A549 (cell line): ENCODE data around the gene EP400. TPM values are rescaled to one million over a fixed set of nuclear protein-coding genes. Genes with fewer than 3 reads are reported as not detected.
A peak's percentile ranks its signal among the peaks of the same experiment; 100 is the strongest.

Experiments used
- ATAC-seq, 2 experiments: fragments of 200-7000 bp in 1 of 2; fragments of >200 bp in 1 of 2; cut with Nextera tagmentation in 1 of 2; cut with Tn5 transposase in 1 of 2; 3 replicates each; pipeline versions ENCODE4 v1.8.0 to v1.9.1; 2018 to 2020; ENCODE audit warnings: mild to moderate bottlenecking in 1 of 2, moderate library complexity in 1 of 2
- CTCF ChIA-PET: fragments of 300-600 bp; sonication (Branson Sonifier 250); formaldehyde crosslinking; extraction: SDS; loops from one replicate; lab custom pipeline; 2021; ENCODE audit warnings: antibody characterized with exemption, inconsistent platforms; lab: Yijun Ruan, JAX
- POLR2A ChIA-PET: fragments of 350-600 bp; formaldehyde crosslinking; extraction: SDS; loops from one replicate; lab custom pipeline; 2021; ENCODE audit warnings: antibody characterized with exemption, inconsistent platforms; lab: Yijun Ruan, JAX
- DNase-seq, 2 experiments: peaks; one replicate each; pipeline versions ENCODE4 v3.0.0 to v3.0.0-alpha.2; 2011 to 2016; ENCODE audit warnings: low read depth in 1 of 2, low spot score in 1 of 2
- FAIRE-seq: peaks from 2 replicates; lab custom pipeline; 2011; peaks lifted over from hg19 to GRCh38; lab: Jason Lieb, UNC
- H3K27ac ChIP-seq, 2 experiments: fragments of >200 bp; sonication (Bioruptor Twin); formaldehyde crosslinking; 3 replicates each; pipeline ENCODE4 v1.5.1; 2016 to 2017
- H3K4me1 ChIP-seq: fragments of >200 bp; sonication (Bioruptor Twin); formaldehyde crosslinking; 3 replicates; pipeline ENCODE4 v1.6.1; 2016
- H3K4me2 ChIP-seq: fragments of >200 bp; sonication (Bioruptor Twin); formaldehyde crosslinking; 3 replicates; pipeline ENCODE4 v1.6.1; 2016
- H3K4me3 ChIP-seq: fragments of >200 bp; sonication (Bioruptor Twin); formaldehyde crosslinking; 3 replicates; pipeline ENCODE4 v1.5.1; 2016
- H3K9me3 ChIP-seq: fragments of >200 bp; sonication (Bioruptor Twin); formaldehyde crosslinking; 3 replicates; pipeline ENCODE4 v1.6.1; 2016
- BCL3 ChIP-seq: fragments of >200 bp; sonication (Bioruptor Twin); formaldehyde crosslinking; IDR thresholded peaks from 3 replicates; pipeline ENCODE4 v1.6.1; 2016
- BHLHE40 ChIP-seq: IDR thresholded peaks from 2 replicates; pipeline ENCODE4 v1.6.1; 2012; ENCODE audit warnings: low read depth, low read length, inconsistent platforms
- CBX8 ChIP-seq: fragments of 200-600 bp; sonication (generic); IDR thresholded peaks from 2 replicates; pipeline ENCODE4 v1.6.1; 2016
- EHF ChIP-seq: fragments of 250-450 bp; sonication (Bioruptor Pico); IDR thresholded peaks from 2 replicates; pipeline ENCODE4 v1.5.0; 2020; ENCODE audit warnings: mild to moderate bottlenecking
- EHMT2 ChIP-seq: fragments of 200-600 bp; sonication (generic); IDR thresholded peaks from 2 replicates; pipeline ENCODE4 v1.6.1; 2016; ENCODE audit warnings: antibody characterized with exemption, low read depth, mild to moderate bottlenecking, moderate library complexity
- EP300 ChIP-seq, 2 experiments: fragments of >200 bp; sonication (Bioruptor Twin); formaldehyde crosslinking; IDR thresholded peaks; 2 replicates in 1 of 2; 3 replicates in 1 of 2; pipeline ENCODE4 v1.6.1; 2016 to 2017
- ESRRA ChIP-seq: fragments of 150-350 bp; IDR thresholded peaks from 2 replicates; pipeline ENCODE4 v1.6.1; 2014; ENCODE audit warnings: mild to moderate bottlenecking, low read length, borderline replicate concordance
- FOSB ChIP-seq: fragments of 250-450 bp; sonication (Bioruptor Pico); IDR thresholded peaks from 2 replicates; pipeline ENCODE4 v1.5.0; 2020; ENCODE audit warnings: mild to moderate bottlenecking, moderate library complexity
- FOSL2 ChIP-seq, 2 experiments: fragments of 450-650 bp in 1 of 2; fragments of >200 bp in 1 of 2; sonication (Bioruptor Twin) in 1 of 2; formaldehyde crosslinking; IDR thresholded peaks; 2 replicates each; pipeline versions ENCODE4 v1.5.0 to v1.6.1; 2016 to 2020; ENCODE audit warnings: mild to moderate bottlenecking in 1 of 2, moderate library complexity in 1 of 2
- FOXS1 ChIP-seq: fragments of 250-450 bp; sonication (Bioruptor Pico); IDR thresholded peaks from 2 replicates; pipeline ENCODE4 v1.5.0; 2020; ENCODE audit warnings: mild to moderate bottlenecking, moderate library complexity
- GATA3 ChIP-seq: IDR thresholded peaks from 2 replicates; pipeline ENCODE4 v1.6.1; 2012; ENCODE audit warnings: borderline replicate concordance
- HES2 ChIP-seq: fragments of >200 bp; sonication (Bioruptor Twin); formaldehyde crosslinking; IDR thresholded peaks from 2 replicates; pipeline ENCODE4 v1.6.1; 2016
- HMGXB4 ChIP-seq: fragments of 250-450 bp; sonication (Bioruptor Pico); IDR thresholded peaks from 2 replicates; pipeline ENCODE4 v1.5.0; 2021; ENCODE audit warnings: mild to moderate bottlenecking, moderate library complexity, borderline replicate concordance
- HOXB13 ChIP-seq: fragments of 250-450 bp; sonication (Bioruptor Pico); IDR thresholded peaks from 2 replicates; pipeline ENCODE4 v1.5.0; 2020; ENCODE audit warnings: low read depth, mild to moderate bottlenecking, moderate library complexity
- JUN ChIP-seq, 2 experiments: fragments of >200 bp; sonication (Bioruptor Twin); formaldehyde crosslinking; IDR thresholded peaks; 2 replicates in 1 of 2; 3 replicates in 1 of 2; pipeline ENCODE4 v1.6.1; 2016 to 2017
- JUNB ChIP-seq: fragments of >200 bp; sonication (Bioruptor Twin); formaldehyde crosslinking; IDR thresholded peaks from 2 replicates; pipeline ENCODE4 v1.6.1; 2016
- MAFK ChIP-seq: fragments of 450-650 bp; IDR thresholded peaks from 2 replicates; pipeline ENCODE4 v1.6.1; 2014; ENCODE audit not compliant: partially characterized antibody
- NFE2L2 ChIP-seq: fragments of 150-350 bp; conservative IDR thresholded peaks from 2 replicates; pipeline ENCODE4 v1.6.1; 2014; ENCODE audit warnings: low read length
- NR3C1 ChIP-seq: fragments of >200 bp; sonication (Bioruptor Twin); formaldehyde crosslinking; IDR thresholded peaks from 3 replicates; pipeline ENCODE4 v1.6.1; 2017
- PBX3 ChIP-seq: IDR thresholded peaks from 2 replicates; pipeline ENCODE4 v1.6.1; 2012
- PHF8 ChIP-seq: fragments of 200-600 bp; sonication (generic); IDR thresholded peaks from 2 replicates; pipeline ENCODE4 v1.6.1; 2016; ENCODE audit warnings: low read depth, mild to moderate bottlenecking, antibody characterized with exemption, moderate library complexity, borderline replicate concordance
- REST ChIP-seq: fragments of 200-600 bp; sonication (generic); IDR thresholded peaks from 2 replicates; pipeline ENCODE4 v1.6.1; 2016; ENCODE audit warnings: antibody characterized with exemption, mild to moderate bottlenecking, moderate library complexity
- RFX5 ChIP-seq: fragments of 450-650 bp; IDR thresholded peaks from 2 replicates; pipeline ENCODE4 v1.7.1; 2014; ENCODE audit warnings: antibody characterized with exemption, mild to moderate bottlenecking, moderate library complexity
- RNF2 ChIP-seq: fragments of 200-600 bp; sonication (generic); IDR thresholded peaks from 2 replicates; pipeline ENCODE4 v1.6.1; 2016; ENCODE audit warnings: low read depth, mild to moderate bottlenecking, antibody characterized with exemption, moderate library complexity, borderline replicate concordance
- TP53 ChIP-seq: fragments of 250-450 bp; sonication (Bioruptor Pico); IDR thresholded peaks from 2 replicates; pipeline ENCODE4 v1.5.0; 2021; ENCODE audit warnings: mild to moderate bottlenecking, moderate library complexity
- ZFP36 ChIP-seq: fragments of 450-650 bp; IDR thresholded peaks from 2 replicates; pipeline ENCODE4 v1.6.1; 2014; ENCODE audit warnings: borderline replicate concordance; ENCODE audit not compliant: partially characterized antibody
- WGBS: methylation state at CpG from one replicate; pipeline ENCODE4 v1.1.6; 2017; ENCODE audit errors: missing lambda C conversion rate; 5-methylcytosine and 5-hydroxymethylcytosine counted together
- polyA plus RNA-seq, 4 experiments: library from polyadenylated mRNA; depleted of rRNA in 3 of 4; stranded (reverse); fragments of >200 nt; fragmentation: RNase III in 1 of 4; extraction: RNeasy Plus Mini Kit Qiagen cat#74134 plus additional on column Dnase treatment in 1 of 4; gene quantifications; 2 replicates in 3 of 4; 3 replicates in 1 of 4; pipeline ENCODE4 v1.2.3, GENCODE V29; 2011 to 2017

Gene EP400
- polyA plus RNA-seq, 2 of the 4 experiments (the other 2 are of a cell fraction): 9.7 to 15.2 TPM

- H3K4me3 ChIP-seq: no peak overlapping the region
- no peaks in the 10 kb centered on the region for H3K9me3 ChIP-seq
- FAIRE-seq (no peak), DNase-seq (no peak), ATAC-seq (peak in 1 of 2 experiments; percentile 28; a peak in 1 of 6 replicates)
- H3K27ac ChIP-seq: no peak overlapping the region
- H3K4me1 ChIP-seq: no peaks in the 10 kb centered on the region; the same call in 2 of the 3 replicates
- no peak overlapping the region for H3K4me2 ChIP-seq
- TF ChIP-seq BHLHE40 (no peak), CBX8 (no peak), BCL3 (no peak), REST (no peak), HMGXB4 (CRISPR knock-in tag) (no peak), GATA3 (no peak), PHF8 (no peak), FOSB (CRISPR knock-in tag) (no peak), ZFP36 (no peak), EHMT2 (no peak), JUNB (no peak), FOSL2 (IDR thresholded peaks at IDR 0.05) (no peak), FOSL2 (CRISPR knock-in tag; IDR thresholded peaks at IDR 0.05) (no peak), ESRRA (no peak), NR3C1 (no peak), HOXB13 (CRISPR knock-in tag) (no peak)
- 87% methylated on average over 10 of the region's 20 CpGs for WGBS
- CTCF ChIA-PET: interaction anchor here (0.7 to 1.8 kb wide), 4 partner anchors 54 to 82 kb away, joined by 4 to 5 read pairs (median 4); no protein-coding TSS in a partner anchor
- POLR2A ChIA-PET: no interaction called here
Measured at GRCh38 chr12:131918311-131919050, 31.3 kb upstream of the EP400 start.

- ATAC-seq (no peak), FAIRE-seq (no peak), DNase-seq (no peak)
- over 99% methylated on average over 16 of the region's 19 CpGs for WGBS
- no peak for TF ChIP-seq FOXS1 (CRISPR knock-in tag)
- no peak for TF ChIP-seq PBX3
- no peak for TF ChIP-seq TP53
- TF ChIP-seq NFE2L2: no peak
- TF ChIP-seq MAFK: no peak
- no peak for TF ChIP-seq RFX5
- TF ChIP-seq JUN (IDR thresholded peaks at IDR 0.05): no peak
- TF ChIP-seq CBX8: no peak
- TF ChIP-seq BCL3: no peak
- no peak for TF ChIP-seq EP300 (IDR thresholded peaks at IDR 0.05)
- TF ChIP-seq PHF8: no peak
- no peak for TF ChIP-seq RNF2
- no peak for TF ChIP-seq HES2
- no peak for TF ChIP-seq HOXB13 (CRISPR knock-in tag)
- no peak for TF ChIP-seq EHF (CRISPR knock-in tag)
- Histone ChIP-seq H3K27ac (no peak overlapping the region), H3K4me3 (no peak overlapping the region), H3K4me2 (no peak overlapping the region), H3K9me3 (no peaks in the 10 kb centered on the region), H3K4me1 (no peaks in the 10 kb centered on the region)
- CTCF ChIA-PET: interaction anchor here (1.7 kb wide), 1 partner anchor 68 kb away, joined by 4 read pairs; no protein-coding TSS in a partner anchor
- POLR2A ChIA-PET: no interaction called here
Measured at GRCh38 chr12:131919051-131919347, 30.7 kb upstream of the EP400 start.
